ENCODE results near the gene VPS13D. TPM values are rescaled to one million over a fixed set of nuclear protein-coding genes. Genes with fewer than 3 reads are reported as not detected.

The VPS13D gene
- total and polyA plus RNA-seq, 2 donors (not counting 3 experiments of a cell fraction or from before 2014, with no cell fraction given) = 13.6 to 48.5 TPM

- dilution Hi-C loops (cut with MboI; ENCODE audit: extremely low pct_ligation_motif_present, low sequenced_read_pairs) = no loop called here
- CTCF ChIA-PET = no interaction called here
These were observed 324.9 kb downstream of the VPS13D start for GRCh38 chr1:12554521-12555305.

DNA sequence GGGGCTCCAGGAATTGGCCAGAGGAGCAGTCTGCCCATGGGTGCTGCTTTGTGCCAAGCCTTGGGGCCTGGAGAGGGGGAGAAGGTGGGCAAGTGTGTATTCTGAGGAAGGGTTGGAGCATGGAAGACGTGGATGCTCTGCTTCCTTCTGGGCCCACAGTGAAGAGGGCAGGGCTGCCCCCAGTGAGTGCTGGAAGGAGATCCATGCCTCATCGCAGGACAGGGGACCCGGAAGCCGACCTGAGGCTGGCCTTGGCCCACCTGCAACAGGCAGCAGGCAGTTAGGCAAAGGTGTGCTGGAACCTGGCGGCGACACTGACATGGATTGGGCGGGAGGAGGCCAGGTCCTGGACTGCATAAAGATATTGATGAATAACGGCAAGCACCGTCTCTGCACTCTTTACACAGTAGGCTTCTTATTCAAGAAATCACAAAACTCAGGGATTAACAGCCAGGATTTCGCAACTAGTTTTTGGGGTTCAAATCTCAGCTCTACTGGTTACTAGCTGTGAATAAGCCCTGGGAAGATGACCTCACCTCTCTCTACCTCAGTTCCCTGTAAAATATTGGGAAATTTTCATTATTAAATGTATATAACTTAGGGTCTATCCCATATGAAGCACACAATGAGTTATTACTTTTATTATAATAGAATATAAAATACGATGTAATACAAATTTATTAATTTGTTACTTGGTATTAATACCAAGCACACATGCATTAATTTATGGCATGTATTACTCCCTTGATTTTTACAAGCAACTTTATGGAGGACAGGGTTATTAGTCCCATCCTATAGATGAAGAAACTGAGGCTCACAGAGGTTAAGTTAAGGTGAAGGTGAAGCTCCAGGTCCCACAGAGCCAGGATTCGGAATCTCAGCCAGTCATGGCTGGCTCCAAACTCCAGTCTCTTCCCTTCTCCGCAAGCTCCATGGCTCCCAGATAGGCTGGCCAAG, 325.9 kb downstream of the VPS13D start:
- Histone ChIP-seq H3K36me3 (ENCODE audit: control insufficient read depth in 2 of 2, extremely low read depth in 1 of 2, insufficient read depth in 2 of 2, low read length in 2 of 2) (no peaks in the 10 kb centered on the region), H3K9me3 (replicated peaks; ENCODE audit: control insufficient read depth, insufficient read depth, low read length) (no peaks in the 10 kb centered on the region), H3K27ac (ENCODE audit: insufficient read depth, low read depth, low read length) (no peak overlapping the region), H3K9me1 (replicated peaks; ENCODE audit: control insufficient read depth, extremely low read depth, insufficient read depth, low read length) (no peaks in the 10 kb centered on the region), H2AFZ (ENCODE audit: low read depth, low read length) (no peak overlapping the region), H3K4me1 (ENCODE audit: control insufficient read depth, extremely low read depth, insufficient read depth, low read length) (no peaks in the 10 kb centered on the region), H3K4me2 (ENCODE audit: insufficient read depth, low read length) (no peak overlapping the region), H3K27me3 (ENCODE audit: control insufficient read depth in 2 of 2, insufficient read depth in 2 of 2, low read length in 2 of 2) (no peaks in the 10 kb centered on the region), H4K20me1 (replicated peaks; ENCODE audit: control insufficient read depth, extremely low read depth, insufficient read depth, low read length) (no peaks in the 10 kb centered on the region), H3K9ac (replicated peaks; ENCODE audit: extremely low read depth, insufficient read depth, low read length) (no peak overlapping the region), H3K79me2 (ENCODE audit: control insufficient read depth, insufficient read depth, low read length) (no peaks in the 10 kb centered on the region), H3K4me3 (replicated peaks in 1 of 3; ENCODE audit: insufficient read depth in 1 of 3, low read depth in 1 of 3, low read length in 3 of 3) (no peak overlapping the region)
- DNase-seq (ENCODE audit: low read depth, low spot score) (no peak), FAIRE-seq (no peak)
- TF ChIP-seq POLR2AphosphoS5 (IDR thresholded peaks at IDR 0.05; ENCODE audit: insufficient read depth, low read depth, low read length) = no peak
- TF ChIP-seq JUN (IDR thresholded peaks at IDR 0.05; ENCODE audit: borderline replicate concordance, insufficient read depth, insufficient read length, low read depth) = no peak
- TF ChIP-seq, protein P1, sequence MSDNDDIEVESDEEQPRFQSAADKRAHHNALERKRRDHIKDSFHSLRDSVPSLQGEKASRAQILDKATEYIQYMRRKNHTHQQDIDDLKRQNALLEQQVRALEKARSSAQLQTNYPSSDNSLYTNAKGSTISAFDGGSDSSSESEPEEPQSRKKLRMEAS (IDR thresholded peaks at IDR 0.05; ENCODE audit: insufficient read depth, insufficient read length) = no peak
- TF ChIP-seq GATA2 (IDR thresholded peaks at IDR 0.05; ENCODE audit: insufficient read depth, insufficient read length, low read depth, low read length) = no peak
- TF ChIP-seq, protein P2, sequence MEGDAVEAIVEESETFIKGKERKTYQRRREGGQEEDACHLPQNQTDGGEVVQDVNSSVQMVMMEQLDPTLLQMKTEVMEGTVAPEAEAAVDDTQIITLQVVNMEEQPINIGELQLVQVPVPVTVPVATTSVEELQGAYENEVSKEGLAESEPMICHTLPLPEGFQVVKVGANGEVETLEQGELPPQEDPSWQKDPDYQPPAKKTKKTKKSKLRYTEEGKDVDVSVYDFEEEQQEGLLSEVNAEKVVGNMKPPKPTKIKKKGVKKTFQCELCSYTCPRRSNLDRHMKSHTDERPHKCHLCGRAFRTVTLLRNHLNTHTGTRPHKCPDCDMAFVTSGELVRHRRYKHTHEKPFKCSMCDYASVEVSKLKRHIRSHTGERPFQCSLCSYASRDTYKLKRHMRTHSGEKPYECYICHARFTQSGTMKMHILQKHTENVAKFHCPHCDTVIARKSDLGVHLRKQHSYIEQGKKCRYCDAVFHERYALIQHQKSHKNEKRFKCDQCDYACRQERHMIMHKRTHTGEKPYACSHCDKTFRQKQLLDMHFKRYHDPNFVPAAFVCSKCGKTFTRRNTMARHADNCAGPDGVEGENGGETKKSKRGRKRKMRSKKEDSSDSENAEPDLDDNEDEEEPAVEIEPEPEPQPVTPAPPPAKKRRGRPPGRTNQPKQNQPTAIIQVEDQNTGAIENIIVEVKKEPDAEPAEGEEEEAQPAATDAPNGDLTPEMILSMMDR (IDR thresholded peaks at IDR 0.05; ENCODE audit: extremely low read depth in 1 of 2, insufficient read depth in 1 of 2, low read depth in 1 of 2, low read length in 2 of 2) = no peak
- TF ChIP-seq EZH2 (IDR thresholded peaks at IDR 0.05; ENCODE audit: borderline replicate concordance, low read depth, low read length, severe bottlenecking) = no peak
- no peak for TF ChIP-seq MYC (IDR thresholded peaks at IDR 0.05; ENCODE audit: low read depth, low read length)
- TF ChIP-seq FOS (IDR thresholded peaks at IDR 0.05; ENCODE audit: borderline replicate concordance, insufficient read depth, low read length) = no peak
- no peak for TF ChIP-seq POLR2A (IDR thresholded peaks at IDR 0.05; ENCODE audit: low read depth, low read length)
- dilution Hi-C loops (cut with MboI; ENCODE audit: extremely low pct_ligation_motif_present, low sequenced_read_pairs) (no loop called here), intact Hi-C loops (cut with micrococcal nuclease) (no loop called here)
- CTCF ChIA-PET = interaction anchor here (0.7 kb wide), 1 partner anchor 40 kb away, joined by 4 read pairs; no protein-coding TSS in a partner anchor
- POLR2A ChIA-PET = no interaction called here
- BruUV-seq (replicated peaks) = no TSS peak

More at GRCh38 chr1:12554521-12555305, 324.9 kb downstream of the VPS13D start:
- Histone ChIP-seq H3K9me3 (replicated peaks; ENCODE audit: control insufficient read depth, insufficient read depth, low read length) (no peaks in the 10 kb centered on the region), H3K9ac (replicated peaks; ENCODE audit: extremely low read depth, insufficient read depth, low read length) (no peak overlapping the region), H2AFZ (ENCODE audit: low read depth, low read length) (no peak overlapping the region), H3K79me2 (ENCODE audit: control insufficient read depth, insufficient read depth, low read length) (no peaks in the 10 kb centered on the region), H3K27me3 (ENCODE audit: control insufficient read depth in 2 of 2, insufficient read depth in 2 of 2, low read length in 2 of 2) (no peaks in the 10 kb centered on the region), H3K4me1 (ENCODE audit: control insufficient read depth, extremely low read depth, insufficient read depth, low read length) (peaks cover 6% of the 10 kb centered on the region), H3K9me1 (replicated peaks; ENCODE audit: control insufficient read depth, extremely low read depth, insufficient read depth, low read length) (no peaks in the 10 kb centered on the region), H4K20me1 (replicated peaks; ENCODE audit: control insufficient read depth, extremely low read depth, insufficient read depth, low read length) (no peaks in the 10 kb centered on the region), H3K27ac (ENCODE audit: insufficient read depth, low read depth, low read length) (no peak overlapping the region), H3K4me3 (replicated peaks in 1 of 3; ENCODE audit: insufficient read depth in 1 of 3, low read depth in 1 of 3, low read length in 3 of 3) (no peak overlapping the region), H3K36me3 (ENCODE audit: control insufficient read depth in 2 of 2, extremely low read depth in 1 of 2, insufficient read depth in 2 of 2, low read length in 2 of 2) (no peaks in the 10 kb centered on the region), H3K4me2 (ENCODE audit: insufficient read depth, low read length) (no peak overlapping the region)
- TF ChIP-seq JUN (IDR thresholded peaks at IDR 0.05; ENCODE audit: borderline replicate concordance, insufficient read depth, insufficient read length, low read depth) = no peak
- BruUV-seq (replicated peaks) = no TSS peak
- DNase-seq (ENCODE audit: low read depth, low spot score) (no peak), FAIRE-seq (no peak)
- intact Hi-C loops (cut with micrococcal nuclease) = no loop called here
- POLR2A ChIA-PET = no interaction called here

Data from endothelial cell of umbilical vein (primary cell).